ENCODE measurements around the gene FAM118A. TPM values are rescaled to one million over a fixed set of nuclear protein-coding genes. Genes with fewer than 3 reads are reported as not detected.

Gene FAM118A
- total and polyA plus RNA-seq, 2 of the 8 experiments (the other 6 are each of a cell fraction or from before 2014, with no cell fraction given): 8.5 to 18.6 TPM

DNA sequence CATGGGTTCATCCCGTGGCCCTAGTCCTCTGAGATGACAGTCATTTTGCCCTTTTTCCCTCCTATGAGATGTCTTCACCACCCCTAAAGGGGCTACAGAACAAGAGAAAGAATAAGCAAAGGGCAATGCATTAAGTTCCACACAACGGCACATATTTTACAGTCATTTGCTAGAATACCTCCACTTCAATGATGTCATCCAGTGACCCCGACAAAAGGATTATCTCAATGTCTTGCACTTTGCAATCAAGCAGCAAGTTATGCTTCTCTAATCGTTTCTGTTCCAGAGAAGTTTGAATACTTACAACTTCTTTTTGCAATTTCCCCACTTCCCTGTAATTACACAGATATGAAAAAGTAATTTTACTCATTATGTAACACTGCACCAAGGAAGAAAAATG is 49.9 kb downstream of the FAM118A start:
- DNase-seq (ENCODE audit: low read depth in 1 of 2, low spot score in 2 of 2): no peak
- Histone ChIP-seq H3K4me1 (replicated peaks in 1 of 4; ENCODE audit: control insufficient read depth in 3 of 4, insufficient read depth in 4 of 4, low read length in 3 of 4) (no peaks in the 10 kb centered on the region), H3K56ac (replicated peaks; ENCODE audit: insufficient read length, low read depth, low read length) (no peak overlapping the region), H3K4me2 (ENCODE audit: insufficient read depth in 1 of 2, low read depth in 2 of 2, low read length in 2 of 2) (no peak overlapping the region), H3K9ac (replicated peaks in 1 of 4; ENCODE audit: extremely low read depth in 1 of 4, low read depth in 3 of 4, low read length in 3 of 4) (no peak overlapping the region), H2AFZ (ENCODE audit: low read length) (no peak overlapping the region), H3K18ac (ENCODE audit: extremely low read depth, low read length) (no peak overlapping the region), H3K23me2 (ENCODE audit: low read depth, low read length) (no peaks in the 10 kb centered on the region), H2BK120ac (replicated peaks; ENCODE audit: low read depth, low read length) (no peak overlapping the region), H3K4me3 (ENCODE audit: extremely low read depth in 1 of 4, insufficient read depth in 2 of 4, low read depth in 3 of 4, low read length in 4 of 4) (no peak overlapping the region), H3K27ac (ENCODE audit: low read depth, low read length) (no peak overlapping the region), H3K79me2 (ENCODE audit: control insufficient read depth in 1 of 2, insufficient read depth in 2 of 2, low read length in 2 of 2) (no peaks in the 10 kb centered on the region), H2BK12ac (ENCODE audit: low read depth, low read length) (no peak overlapping the region), H3K14ac (ENCODE audit: insufficient read length) (no peak overlapping the region), H2BK5ac (ENCODE audit: low read depth, low read length) (no peak overlapping the region), H4K91ac (replicated peaks; ENCODE audit: insufficient read length, low read length) (no peak overlapping the region), H3K23ac (ENCODE audit: insufficient read length) (no peak overlapping the region), H4K8ac (ENCODE audit: extremely low read depth, insufficient read depth, low read length) (no peak overlapping the region), H2AK5ac (ENCODE audit: low read depth, low read length) (no peak overlapping the region), H4K20me1 (replicated peaks in 1 of 2; ENCODE audit: control insufficient read depth in 1 of 2, insufficient read depth in 2 of 2, low read length in 2 of 2) (no peaks in the 10 kb centered on the region), H3K4ac (replicated peaks; ENCODE audit: insufficient read length, low read depth, low read length) (no peak overlapping the region), H3K36me3 (ENCODE audit: control insufficient read depth in 2 of 4, insufficient read depth in 4 of 4, low read length in 3 of 4) (no peaks in the 10 kb centered on the region), H3K9me3 (ENCODE audit: insufficient read depth in 2 of 2, low read depth in 1 of 2, low read length in 1 of 2) (no peaks in the 10 kb centered on the region), H4K5ac (ENCODE audit: insufficient read length, low read depth, low read length) (no peak overlapping the region), H3K27me3 (replicated peaks in 1 of 4; ENCODE audit: control insufficient read depth in 3 of 4, extremely low read depth in 1 of 4, insufficient read depth in 3 of 4, low read length in 3 of 4) (no peaks in the 10 kb centered on the region), H3K79me1 (ENCODE audit: low read depth, low read length) (no peaks in the 10 kb centered on the region), H2BK20ac (ENCODE audit: low read length) (no peak overlapping the region), H2BK15ac (ENCODE audit: low read length) (no peak overlapping the region)
- CTCF ChIA-PET (ENCODE audit: partially characterized antibody): no interaction called here
- TF ChIP-seq KDM5A (IDR thresholded peaks at IDR 0.05; ENCODE audit: low read length): no peak
- no peak for TF ChIP-seq ASH2L (IDR thresholded peaks at IDR 0.05; ENCODE audit: low read length)
- TF ChIP-seq PHF8 (conservative IDR thresholded peaks at IDR 0.05; ENCODE audit: low read depth, low read length): no peak
- TF ChIP-seq RBBP5 (IDR thresholded peaks at IDR 0.05; ENCODE audit: borderline replicate concordance, low read depth, low read length): no peak
- POLR2A ChIA-PET (ENCODE audit: partially characterized antibody): no interaction called here
- WGBS, 2 experiments (ENCODE audit: extremely low coverage in 1 of 2, insufficient coverage in 1 of 2, insufficient read length in 1 of 2, insufficient replicate concordance in 2 of 2, low coverage in 1 of 2, low lambda C conversion rate in 2 of 2, missing lambda C conversion rate in 1 of 2): 79% methylated on average over 4 of the region's 4 CpGs; no CpG with 5 or more reads in 1 of the 2 experiments
- FAIRE-seq: no peak
